SK-N-DZ (cell line): ENCODE measurements around the gene EXOC3L1. TPM values are rescaled to one million over a fixed set of nuclear protein-coding genes. Genes with fewer than 3 reads are reported as not detected.

ENCODE experiments used
- DNase-seq: peaks from one replicate; pipeline ENCODE4 v3.0.0-alpha.2; 2015; ENCODE audit warnings: low spot score
- polyA plus RNA-seq, 2 experiments: library from polyadenylated mRNA; depleted of rRNA; stranded (reverse); fragments of >200 nt; gene quantifications; 2 replicates each; pipeline ENCODE4 v1.2.3, GENCODE V29; 2014

EXOC3L1 gene
- polyA plus RNA-seq (2014; cell fraction: cytosol; rRNA removed), result 45.9 and 52.6 TPM in 2 replicates
- 166 and 170 TPM in 2 replicates for polyA plus RNA-seq (2014; cell fraction: nucleus; rRNA removed)

GRCh38 chr16:67190041-67190440 is at the start of gene EXOC3L1:
Gene EXOC3L1 (minus strand): TSS chr16:67190136. CDS start chr16:67189676, 460 bp downstream.
- peak; percentile 81 for DNase-seq

- no peak for DNase-seq
These were observed 49.0 kb upstream of the EXOC3L1 start for GRCh38 chr16:67238806-67239470.

- DNase-seq, result no peak
These were observed 48.3 kb upstream of the EXOC3L1 start for GRCh38 chr16:67238278-67238575.

GRCh38 chr16:67237396-67238277 is 47.7 kb upstream of the EXOC3L1 start:
- DNase-seq, result no peak

DNA sequence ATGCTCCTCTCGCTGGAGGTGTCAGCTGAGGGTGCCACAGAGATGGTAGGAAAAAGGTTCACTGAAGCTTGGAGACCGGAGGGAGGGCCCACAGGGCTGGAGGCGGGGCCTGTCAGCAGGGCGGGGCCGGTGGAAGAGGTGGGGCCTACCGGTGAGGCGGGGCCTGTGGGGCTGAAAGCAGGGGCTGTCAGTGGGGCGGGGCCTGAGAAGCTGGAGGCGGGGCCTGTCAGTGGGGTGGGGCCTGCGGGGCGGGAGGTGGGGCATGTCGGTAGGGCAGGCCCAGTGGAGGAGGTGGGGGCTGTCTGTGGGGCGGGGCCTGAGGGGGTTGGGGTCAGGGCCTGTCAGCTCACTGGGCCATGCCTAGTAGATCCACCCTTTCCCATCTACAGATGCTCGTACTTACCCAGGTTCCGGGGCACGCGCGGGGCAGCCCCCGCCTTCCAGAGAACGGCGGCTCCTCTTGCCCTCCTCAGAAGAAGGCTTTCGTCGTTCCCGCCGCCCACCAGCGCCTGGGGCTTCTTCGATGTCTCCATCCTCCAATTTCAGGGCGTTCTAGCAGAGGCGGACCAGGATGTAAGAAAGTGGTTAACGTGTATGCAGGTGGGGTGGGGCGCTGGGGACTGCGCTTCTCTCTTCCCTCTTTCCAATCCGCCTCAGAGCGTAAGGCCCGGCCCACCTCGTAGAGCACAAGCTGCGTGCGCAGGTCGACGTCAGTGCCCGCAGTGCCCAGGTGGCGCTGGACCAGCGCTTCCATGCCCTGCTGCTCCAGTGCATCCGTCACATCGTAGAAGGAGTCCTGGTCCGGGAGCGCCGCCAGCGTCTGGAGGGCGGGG is 46.8 kb upstream of the EXOC3L1 start:
- peak; percentile 38 for DNase-seq

GRCh38 chr16:67235816-67236562 is 46.1 kb upstream of the EXOC3L1 start:
- DNase-seq, result no peak

GRCh38 chr16:67234180-67234597 is 44.3 kb upstream of the EXOC3L1 start:
- no peak for DNase-seq

DNA sequence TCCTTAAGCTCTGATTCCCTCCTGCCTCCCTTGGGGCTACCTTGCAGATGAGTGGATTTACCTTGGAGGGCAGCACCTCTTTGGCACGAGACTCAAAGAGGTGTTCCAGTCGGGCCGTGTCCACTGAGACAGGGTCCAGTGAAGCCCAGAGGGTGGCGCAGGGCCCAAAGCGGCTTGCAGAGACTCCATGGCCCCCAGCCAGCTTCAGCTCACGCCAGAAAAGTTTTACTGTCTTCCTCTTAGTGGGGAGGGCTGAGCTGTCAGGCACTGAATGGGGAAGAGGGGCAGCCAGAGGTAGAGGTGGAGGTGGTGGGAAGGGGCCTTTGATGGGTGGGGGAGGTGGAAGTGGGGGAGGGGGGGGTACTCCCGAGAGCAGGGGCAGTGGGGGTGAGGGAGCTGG is 43.7 kb upstream of the EXOC3L1 start:
- DNase-seq, result no peak

- DNase-seq, result no peak
These were observed 41.1 kb upstream of the EXOC3L1 start for GRCh38 chr16:67230809-67231660.

DNA sequence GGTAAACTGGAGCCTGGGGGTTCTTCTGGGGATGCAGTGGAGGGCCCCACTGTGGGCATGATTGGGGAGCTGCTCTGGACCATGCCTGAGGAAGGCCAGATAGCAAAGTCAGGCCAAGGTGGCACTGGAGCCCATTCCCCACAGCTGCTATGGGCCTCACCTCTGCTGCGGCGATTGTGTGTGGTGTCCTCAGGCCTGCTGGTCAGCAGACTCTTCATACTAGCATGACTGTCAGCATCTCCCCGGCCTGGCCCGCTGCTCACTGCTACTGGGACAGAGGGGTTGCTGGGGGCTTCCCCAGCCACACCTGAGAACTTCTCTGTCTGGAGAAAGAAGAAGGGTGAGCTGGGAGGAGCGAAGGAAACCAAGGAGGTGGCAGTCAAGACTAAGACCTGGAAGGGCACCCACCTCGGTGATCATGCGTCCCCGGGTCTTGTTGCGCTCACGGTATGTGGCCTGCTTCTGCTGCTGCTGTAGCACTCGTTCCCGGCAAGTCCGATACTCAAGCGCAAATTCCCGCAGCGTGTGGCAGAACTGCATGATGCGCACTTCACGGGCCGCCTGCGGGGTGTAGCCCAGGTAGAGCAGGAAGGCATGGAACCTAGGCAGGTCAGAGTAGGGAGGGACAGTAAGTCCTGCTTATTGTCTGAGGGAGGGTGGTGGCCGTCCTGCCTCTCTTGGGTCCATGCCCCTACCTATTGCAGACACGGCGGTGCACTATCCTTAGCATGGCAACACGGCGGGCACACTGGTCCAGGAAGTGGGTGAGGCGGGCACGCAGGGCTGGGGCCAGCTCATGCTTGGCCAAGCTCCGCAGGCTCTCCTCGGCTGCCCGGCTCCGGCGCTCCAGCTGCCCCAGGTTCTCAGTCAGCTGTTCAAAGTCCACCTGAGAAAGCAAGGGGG is 40.2 kb upstream of the EXOC3L1 start:
- no peak for DNase-seq

- no peak for DNase-seq
These were observed 39.0 kb upstream of the EXOC3L1 start for GRCh38 chr16:67228905-67229304.

DNA sequence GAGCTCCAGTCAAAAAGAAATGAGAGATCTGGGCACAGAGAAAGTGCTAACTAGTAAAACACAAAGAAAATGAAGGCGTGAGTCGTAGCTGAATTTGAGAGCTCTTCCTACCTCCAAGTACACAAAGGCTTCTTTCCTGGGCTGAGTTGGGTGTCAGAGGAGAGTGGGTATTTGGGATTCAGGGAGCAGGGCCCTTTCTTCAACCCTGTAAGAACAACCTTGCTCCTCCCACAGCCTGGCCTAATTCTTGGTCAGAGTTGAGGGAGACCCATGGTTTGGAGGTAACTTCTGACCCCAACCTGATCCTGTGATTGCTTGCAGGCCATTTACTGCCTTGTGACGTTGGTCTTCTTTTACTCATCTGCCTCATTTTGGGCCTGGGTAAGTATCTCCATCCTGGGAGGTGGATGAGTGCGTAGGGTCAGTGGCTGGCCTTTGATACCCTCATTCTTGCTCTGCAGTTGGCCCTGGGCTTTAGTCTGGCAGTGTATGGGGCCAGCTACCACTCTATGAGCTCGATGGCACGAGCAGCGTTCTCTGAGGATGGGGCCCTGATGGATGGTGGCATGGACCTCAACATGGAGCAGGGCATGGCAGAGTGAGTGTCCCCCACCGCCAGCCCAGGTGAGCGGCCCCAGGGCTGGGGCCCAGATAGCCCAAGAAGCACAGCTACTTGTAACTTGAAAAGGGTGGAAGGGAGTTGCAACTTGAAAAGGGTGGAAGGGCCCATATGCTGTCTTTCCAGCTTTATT is 38.3 kb upstream of the EXOC3L1 start:
- no peak for DNase-seq

- no peak for DNase-seq
These were observed 37.6 kb upstream of the EXOC3L1 start for GRCh38 chr16:67227567-67227921.

DNA sequence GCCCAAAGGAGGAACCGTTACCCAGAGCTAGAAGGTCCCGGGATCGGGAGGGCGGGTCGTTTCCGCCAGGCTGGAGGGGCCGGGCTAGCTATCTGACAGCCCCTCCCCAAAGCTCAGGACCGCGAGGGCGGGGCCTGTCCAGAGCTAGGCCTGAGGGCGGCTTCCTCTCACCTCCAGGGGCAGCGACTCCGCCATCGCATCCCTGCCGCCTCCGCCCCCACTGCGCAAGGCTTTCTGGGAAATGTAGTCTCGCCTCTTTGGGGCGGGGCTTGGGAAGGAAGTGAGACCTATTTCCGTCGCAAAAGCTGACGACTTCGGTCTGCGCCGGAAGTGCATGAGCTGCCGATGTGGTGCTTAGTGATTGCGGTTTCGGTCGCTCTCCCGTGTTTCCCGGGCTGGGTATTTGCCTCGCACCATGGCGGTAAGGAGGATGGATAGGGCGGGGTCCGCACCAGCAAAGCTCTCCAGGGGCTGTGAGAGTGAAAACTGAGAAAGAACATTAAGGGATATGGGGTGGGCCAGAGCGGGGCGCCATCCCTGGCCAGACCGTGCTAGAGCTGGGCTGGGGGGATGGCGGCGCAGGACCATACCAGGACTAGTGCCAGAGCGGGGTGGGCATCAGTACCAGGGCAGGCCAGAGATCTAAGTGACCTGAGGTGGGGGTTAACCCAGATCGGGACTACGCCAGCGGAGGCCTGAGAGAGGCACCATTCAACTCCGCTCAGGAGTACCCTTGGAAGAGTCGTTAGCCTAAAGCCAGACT is 37.0 kb upstream of the EXOC3L1 start, which contains the start of gene TMEM208:
Gene TMEM208 (plus strand): TSS at position 327 of the 763 bp plus-strand sequence. CDS start 89 bp downstream, at position 416.
- DNase-seq, result peak; percentile 99

DNA sequence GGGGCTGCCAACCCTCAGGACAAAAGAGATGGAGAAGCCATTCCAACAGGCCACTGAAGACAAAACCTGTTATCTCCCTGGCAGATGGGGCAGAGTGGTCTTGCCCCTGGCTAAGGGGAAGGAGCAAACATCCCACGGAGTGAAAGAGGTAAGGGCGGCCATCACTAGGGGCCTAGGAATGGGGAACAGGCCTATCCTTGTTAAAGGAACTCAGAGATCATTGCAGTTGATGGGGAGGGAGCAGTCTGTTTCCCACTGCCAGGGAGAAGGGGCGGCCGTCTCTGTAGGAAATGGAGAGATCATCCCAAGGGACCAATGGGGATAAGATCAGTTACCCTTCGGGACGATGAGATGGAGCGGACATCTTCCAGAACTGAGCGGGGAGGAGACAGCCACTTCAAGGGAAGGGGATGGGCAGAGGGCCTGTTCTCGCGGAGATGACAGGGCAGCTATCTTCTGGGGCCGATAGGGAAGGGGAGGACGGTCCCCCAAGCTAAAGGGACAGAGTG is 36.4 kb upstream of the EXOC3L1 start:
- DNase-seq, result no peak

GRCh38 chr16:67223992-67224391 is 34.1 kb upstream of the EXOC3L1 start:
- no peak for DNase-seq
